NCI-H1092 (cell line): ENCODE data around the gene HPCAL1.

ENCODE experiments used
- DNase-seq: peaks from one replicate; lab custom pipeline; 2025; lab: John Stamatoyannopoulos, UW

Gene HPCAL1

DNA sequence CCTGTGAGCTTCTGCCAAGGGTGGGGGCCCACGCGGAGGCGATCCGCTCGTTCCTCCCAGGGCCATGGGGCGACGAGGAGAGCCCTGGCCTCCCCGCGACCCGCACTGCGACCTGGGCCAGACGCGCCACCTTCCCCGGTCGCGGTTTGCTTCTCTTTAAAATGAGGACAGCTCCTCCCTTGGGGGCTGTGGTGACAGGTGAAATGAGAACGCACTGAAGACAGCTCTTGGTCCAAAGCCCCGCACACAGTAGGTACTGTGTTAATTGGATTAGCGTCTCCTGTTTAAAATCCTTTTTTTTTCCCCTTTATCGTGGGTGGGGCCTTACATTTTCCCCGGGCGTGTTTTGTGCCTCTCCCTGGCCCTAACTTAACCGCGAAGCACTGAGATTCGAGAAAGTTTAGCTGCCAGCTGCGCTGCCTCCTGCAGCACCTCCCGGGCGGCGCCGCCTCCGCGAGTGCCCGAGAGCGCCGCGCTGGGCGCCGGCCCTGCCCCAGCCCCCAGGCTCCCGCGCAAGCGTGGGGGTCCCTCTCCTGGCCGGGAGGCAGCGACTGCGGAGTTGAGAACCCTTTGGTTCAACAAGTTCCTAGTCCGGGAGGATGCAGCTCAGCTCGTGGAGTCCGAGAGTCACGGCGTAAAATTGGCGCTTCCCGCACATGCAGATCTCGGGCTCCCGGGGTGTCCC lies 1.1 kb downstream of the HPCAL1 start:
- DNase-seq, result no peak

DNA sequence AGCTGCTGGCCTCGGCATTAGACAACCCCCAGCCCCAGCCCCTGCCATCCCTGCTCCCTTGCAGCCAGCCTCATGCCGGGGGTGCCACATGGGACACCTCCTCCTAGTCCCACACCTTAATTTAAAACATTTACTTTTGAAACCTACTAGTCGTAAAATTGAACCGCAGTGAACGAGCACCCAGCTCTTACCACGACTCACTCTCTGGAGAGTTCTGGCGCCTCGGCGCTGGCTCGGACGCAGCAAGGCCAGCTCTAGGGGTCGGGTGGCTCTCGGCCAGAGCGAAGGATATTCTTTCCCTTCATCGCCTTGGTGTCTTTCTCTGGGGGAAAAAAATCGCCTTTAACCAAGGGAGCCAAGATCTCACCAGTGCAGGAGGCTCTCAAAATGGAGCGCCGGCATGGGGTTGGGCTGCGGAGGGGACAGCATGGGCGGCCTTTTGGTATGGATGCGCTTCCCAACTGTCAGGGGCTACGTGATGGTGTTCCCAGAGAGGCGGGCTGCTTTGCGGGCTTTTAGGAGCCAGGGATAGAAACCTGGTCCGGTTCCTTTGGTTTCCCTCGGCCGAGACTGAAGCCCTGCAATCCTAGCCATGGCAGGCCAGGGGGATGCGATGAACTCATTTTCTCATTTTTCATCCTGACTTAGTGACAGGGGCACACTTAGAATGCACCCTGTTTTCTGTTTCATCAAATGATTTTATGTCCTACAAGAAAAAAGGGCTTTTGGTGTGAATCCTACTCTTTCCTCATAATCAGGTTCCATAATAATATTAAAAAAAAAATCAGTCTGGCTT lies 2.0 kb downstream of the HPCAL1 start:
- DNase-seq, result no peak

GRCh38 chr2:10305254-10305635 lies 2.5 kb downstream of the HPCAL1 start:
- DNase-seq, result no peak

- DNase-seq, result no peak
Measured at GRCh38 chr2:10305715-10306114, 3.0 kb downstream of the HPCAL1 start.

DNA sequence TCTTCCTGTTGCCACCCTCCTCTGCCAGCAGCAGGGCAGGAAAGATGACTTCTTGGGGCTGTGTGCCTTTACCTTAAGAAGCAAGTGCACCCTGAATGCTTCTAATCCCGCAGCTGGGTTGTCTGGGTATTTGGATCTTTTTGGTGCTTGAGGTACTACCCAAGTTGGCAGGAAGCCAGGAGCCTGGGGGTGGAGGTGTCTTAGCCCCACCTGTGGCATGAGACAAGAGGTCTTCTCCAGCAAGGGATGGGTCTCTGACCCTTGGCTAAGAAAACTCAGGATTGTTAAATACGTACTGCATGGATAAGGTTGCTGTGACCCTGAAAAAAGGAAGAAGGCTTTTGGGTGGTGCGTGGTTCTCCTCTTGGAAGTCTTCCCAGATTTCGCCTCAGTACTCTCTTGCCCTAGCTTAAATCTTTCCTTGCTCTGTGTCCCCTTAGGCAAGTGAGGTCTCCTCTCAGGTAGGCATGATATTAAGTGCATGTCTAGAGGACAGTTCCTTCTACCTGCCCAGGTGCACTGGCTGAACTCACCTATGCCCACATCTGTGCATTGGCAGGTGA lies 4.3 kb downstream of the HPCAL1 start:
- no peak for DNase-seq

DNA sequence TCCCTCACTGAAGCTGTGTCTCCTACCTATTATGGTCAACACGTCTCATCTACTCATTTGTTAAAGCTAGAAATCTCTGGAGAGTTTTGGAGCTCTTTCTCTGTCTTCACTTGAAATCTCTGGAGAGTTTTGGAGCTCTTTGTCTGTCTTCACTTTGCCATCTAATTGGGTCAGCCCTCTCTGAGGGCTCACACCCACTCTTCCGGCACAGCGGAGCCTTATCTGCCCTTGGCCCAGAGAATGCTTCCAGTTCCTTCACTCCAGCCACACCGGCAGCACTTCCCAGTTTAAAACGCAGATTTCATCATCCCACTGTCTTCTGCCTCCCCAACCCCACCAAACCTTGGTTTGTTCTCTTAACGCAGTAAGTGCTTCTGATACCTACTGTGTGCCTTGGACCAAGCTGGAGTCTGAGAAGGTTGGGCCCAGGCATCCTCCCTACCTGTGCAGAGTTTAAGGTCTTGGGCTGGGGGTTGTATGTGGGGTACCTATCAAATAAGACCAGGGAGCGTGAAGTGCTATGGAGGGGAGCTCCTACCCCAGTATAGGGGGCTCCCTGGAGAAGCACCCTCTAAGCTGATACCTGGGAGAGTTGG lies 5.0 kb downstream of the HPCAL1 start:
- DNase-seq, result no peak

DNA sequence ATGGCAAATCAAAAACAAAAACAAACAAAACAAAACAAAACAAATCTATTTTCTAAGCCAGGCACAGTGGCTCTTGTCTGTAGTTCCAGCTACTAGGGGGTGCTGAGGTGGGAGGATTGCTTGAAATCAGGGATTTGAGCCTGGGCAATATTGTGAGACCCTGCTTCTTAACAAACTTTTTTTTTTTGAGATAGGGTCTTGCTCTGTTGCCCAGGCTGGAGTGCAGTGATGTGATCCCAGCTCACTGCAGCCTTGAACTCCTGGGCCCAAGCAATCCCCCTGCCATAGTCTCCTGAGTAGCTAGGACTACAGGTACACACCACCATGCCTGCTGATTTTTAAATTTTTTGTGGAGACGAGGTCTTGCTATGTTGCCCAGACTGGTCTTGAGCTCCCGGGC lies 6.2 kb downstream of the HPCAL1 start:
- no peak for DNase-seq

DNA sequence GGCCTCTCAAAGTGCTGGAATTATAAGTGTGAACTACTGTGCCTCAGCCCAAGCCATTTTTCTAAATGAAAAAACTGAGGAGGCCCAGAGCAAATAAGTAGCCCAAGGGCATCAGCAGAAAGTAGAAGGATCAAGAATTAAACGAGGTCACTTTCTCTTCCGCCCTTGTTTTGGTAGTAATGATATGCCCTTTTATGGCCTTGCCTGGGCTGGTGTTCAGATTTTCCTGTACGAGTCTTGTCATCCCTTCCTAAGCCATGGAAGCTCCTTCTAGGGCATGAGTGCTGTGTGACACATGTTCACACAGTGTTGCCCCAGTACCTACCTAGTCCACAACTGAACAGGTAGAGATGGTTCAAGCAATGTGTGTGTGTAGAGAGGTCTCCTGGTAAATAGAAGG lies 6.6 kb downstream of the HPCAL1 start:
- DNase-seq, result no peak

- DNase-seq, result no peak
Measured at GRCh38 chr2:10310309-10310888, 7.7 kb downstream of the HPCAL1 start.

DNA sequence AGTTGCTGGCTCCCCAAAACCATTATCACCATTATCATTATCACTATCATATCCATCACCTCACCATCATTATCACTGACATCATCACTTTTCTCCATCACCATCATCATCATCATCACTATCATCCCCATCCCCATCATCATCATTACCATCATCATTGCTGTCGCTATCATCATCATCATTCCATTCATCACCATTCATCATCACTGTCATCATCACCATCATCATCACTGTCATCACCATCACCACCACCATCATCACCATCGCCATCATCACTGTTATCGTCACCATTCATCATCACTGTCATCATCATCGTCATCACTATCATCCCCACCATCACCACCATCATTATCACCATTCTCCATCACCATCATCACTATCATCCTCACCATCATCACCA lies 9.0 kb downstream of the HPCAL1 start:
- DNase-seq, result no peak

GRCh38 chr2:10312437-10312957 lies 9.8 kb downstream of the HPCAL1 start:
- DNase-seq, result no peak

DNA sequence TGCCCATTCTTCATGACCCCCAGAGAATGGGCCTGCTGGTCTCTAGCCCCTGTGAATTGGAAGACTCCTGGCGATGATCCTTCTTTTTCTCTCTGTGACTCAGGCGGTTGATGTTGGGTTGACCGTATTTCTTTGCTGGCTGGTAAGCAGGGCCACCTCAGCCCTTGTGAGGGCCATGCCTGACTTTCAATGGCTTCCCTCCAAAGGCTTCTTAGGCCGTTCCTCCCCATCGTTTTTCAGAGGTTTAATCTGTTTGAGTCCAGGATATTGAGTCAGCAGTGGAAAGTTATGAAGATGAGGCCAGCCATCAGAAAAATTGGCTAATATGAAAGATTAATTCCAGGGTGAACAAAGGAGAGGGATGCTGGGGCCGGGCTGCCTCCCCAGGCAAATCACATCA lies 13.6 kb downstream of the HPCAL1 start:
- DNase-seq, result no peak

GRCh38 chr2:10316860-10317259 lies 14.2 kb downstream of the HPCAL1 start:
- no peak for DNase-seq

DNA sequence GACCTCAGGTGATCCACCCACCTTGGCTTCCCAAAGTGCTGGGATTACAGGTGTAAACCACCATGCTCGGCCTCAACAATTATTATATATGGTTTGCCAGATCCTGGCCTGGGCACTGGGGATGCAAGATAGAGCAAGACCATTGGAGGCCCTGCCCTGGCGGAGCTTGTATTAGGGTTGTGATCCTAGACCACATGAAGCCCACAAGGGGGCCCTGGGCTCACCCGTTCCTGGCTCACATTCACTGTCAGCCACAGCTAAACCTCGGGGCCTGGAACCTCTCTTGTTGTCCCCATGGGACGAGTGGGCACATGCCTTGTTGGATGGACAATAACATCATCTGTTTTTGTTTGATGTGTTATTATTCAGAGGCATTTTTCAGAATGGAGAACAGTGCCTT lies 14.9 kb downstream of the HPCAL1 start:
- no peak for DNase-seq

DNA sequence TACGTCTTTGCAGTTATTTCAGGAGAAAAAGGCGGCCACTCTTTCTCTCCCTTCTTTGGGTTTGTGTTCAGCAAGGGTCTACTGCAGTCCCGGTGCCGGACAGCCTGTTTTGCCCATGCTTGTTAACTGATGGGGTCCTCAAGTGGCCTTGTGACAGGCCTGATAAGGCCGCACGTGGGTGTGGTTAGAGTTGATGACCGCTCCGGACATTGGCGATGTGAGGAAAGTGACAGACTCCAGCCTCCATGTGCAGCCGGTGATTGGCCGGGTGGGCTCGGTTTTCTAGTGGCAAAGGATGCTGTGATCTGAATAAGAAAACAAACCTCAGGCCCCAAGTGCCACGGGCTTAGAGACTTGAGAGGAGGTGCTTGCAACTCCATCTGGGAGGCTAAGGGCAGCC lies 15.6 kb downstream of the HPCAL1 start:
- DNase-seq, result no peak

DNA sequence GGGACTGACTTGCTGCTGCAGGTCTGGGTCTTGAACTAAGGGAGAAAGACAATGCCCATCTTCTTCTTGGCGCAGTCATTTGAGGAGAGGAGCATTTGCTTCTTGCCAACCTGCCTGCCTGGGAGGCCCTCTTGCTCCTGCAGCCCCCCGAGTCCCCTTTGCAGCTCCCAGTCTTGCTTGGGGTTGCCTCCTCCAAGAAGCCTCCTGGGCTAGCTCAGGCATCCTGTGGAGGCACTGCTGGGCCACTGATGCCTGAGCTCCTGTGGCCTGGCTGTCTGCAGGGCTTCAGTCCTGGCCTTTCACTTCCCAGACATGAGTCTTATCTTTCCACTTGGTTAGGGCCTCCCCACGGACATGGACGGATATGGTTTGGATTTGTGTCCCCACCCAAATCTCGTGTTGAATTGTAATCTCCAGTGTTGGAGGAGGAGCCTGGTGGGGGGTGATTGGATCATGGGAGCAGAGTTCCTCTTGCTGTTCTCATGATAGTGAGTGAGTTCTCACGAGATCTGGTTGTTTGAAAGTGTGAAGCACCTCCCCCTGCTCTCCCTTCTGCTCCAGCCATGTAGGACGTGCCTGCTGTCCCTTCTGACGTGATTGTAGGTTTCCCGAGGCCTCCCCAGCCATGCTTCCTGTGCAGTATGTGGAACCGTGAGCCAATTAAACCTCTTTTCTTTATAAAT lies 17.3 kb downstream of the HPCAL1 start:
- no peak for DNase-seq

DNA sequence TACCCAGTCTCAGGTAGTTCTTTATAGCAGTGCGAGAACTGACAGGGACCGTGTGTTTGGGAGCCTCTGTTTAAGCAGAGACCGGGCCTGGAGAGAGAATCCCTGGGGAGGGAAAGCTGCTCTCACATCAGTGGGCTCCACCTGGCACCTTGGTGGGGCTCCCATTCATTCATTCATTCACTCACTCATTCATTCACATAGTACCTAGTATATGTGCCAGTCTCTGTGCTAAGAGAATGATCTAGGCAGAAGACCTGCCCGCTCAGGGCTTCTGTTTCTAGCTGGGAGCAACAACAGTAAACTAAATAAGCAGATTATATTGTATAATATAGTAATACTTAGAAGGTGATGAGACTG lies 17.8 kb downstream of the HPCAL1 start:
- no peak for DNase-seq

- no peak for DNase-seq
Measured at GRCh38 chr2:10320933-10321332, 18.2 kb downstream of the HPCAL1 start.

DNA sequence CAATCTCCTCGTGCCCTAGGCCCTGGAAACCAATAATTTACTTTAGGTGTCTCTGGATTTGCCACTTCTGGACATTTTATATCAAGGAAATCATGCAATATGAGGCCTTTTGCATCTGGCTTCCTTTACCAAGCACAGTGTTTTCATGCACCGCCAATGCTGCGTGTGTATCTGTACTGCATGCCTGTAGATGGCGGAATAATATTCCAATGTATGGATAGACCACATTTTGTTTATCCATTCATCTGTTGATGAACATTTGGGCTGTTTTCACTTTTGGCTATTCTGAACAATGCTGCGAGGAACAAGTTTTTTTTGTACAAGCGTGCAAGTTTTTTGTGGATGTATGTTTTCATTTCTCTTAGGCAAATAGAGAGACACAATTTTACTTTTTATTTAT lies 18.9 kb downstream of the HPCAL1 start:
- DNase-seq, result no peak

- DNase-seq, result no peak
Measured at GRCh38 chr2:10322481-10322880, 19.8 kb downstream of the HPCAL1 start.

DNA sequence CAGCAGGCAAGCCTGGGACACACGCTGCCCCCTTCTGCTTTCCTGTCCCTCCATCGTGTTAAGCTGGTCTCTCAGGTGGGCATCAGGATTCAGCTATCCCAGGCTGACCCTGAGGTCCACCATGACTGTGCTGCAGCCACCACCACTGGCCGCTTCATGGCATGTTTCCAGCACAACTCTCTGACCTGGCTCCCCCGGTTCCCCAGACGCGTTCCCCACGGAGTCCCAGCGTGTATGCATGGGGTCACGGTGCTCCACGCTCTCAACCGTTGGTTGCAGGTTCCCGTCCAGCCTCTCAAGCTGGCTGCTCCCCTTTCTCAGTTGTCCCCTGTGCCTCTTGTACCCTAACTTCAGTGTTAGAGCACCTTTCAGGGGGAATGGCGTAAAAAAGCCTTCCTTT lies 20.3 kb downstream of the HPCAL1 start:
- no peak for DNase-seq

DNA sequence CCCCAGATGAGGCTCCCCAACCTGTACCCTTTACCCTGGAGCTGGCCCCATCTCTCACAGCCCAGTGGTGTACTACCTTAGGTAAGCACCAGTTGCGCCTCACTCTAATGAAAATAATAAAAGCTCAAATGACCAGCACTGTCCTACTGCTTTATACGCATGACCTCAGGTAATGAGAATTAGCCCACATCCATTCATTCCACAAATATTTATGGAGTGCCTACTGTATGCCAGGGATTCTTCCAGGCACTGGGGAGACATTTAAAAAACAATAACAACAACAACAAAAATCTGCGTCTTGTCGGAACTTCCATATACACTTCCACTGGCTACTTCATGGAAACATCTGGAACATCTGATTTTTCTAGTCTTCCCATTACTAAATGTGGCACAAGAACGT lies 20.8 kb downstream of the HPCAL1 start:
- no peak for DNase-seq
